Lower leg skin (tissue), 4 donors: ENCODE data around the gene PABPC1L. TPM values are rescaled to one million over a fixed set of nuclear protein-coding genes. Genes with fewer than 3 reads are reported as not detected.
"Not testable (repeated sequence)": the region's sequence is repeated elsewhere in the genome, so short reads cannot be mapped to it uniquely, and the experiment has no call there.

Experiments used
- DNase-seq, 2 donors: peaks; one replicate each; pipeline ENCODE4 v3.0.0-alpha.2; 2019; ENCODE audit warnings: low spot score in 2 of 2
- H3K4me3 ChIP-seq: fragments of 200-600 bp; sonication (generic); 2 replicates; pipeline ENCODE4 v1.5.1; 2017; ENCODE audit warnings: mild to moderate bottlenecking, low read depth; ENCODE audit not compliant: poor library complexity, severe bottlenecking
- POLR2A ChIP-seq, 2 donors: fragments of 450-650 bp; IDR thresholded peaks; one replicate each; pipeline ENCODE4 v1.6.1; 2016 to 2017; ENCODE audit warnings: antibody characterized with exemption in 2 of 2, mild to moderate bottlenecking in 1 of 2, moderate library complexity in 1 of 2
- WGBS, 2 donors: methylation state at CpG; one replicate each; pipeline ENCODE4 v1.1.5; 2018; 5-methylcytosine and 5-hydroxymethylcytosine counted together
- intact Hi-C: fragments of 100-400 bp; cut with DNase I; formaldehyde crosslinking; loops from one replicate; pipeline ENCODE4 v1.15.0; 2023; ENCODE audit warnings: low total_unique reads
- total RNA-seq, 4 donors: library from RNA; depleted of rRNA; stranded (reverse); fragments of >200 nt; gene quantifications; one replicate each; pipeline ENCODE4 v1.1.0, GENCODE V29; 2016
- TF ChIP-seq, protein P1 (sequence below), 3 donors: fragments of 450-650 bp; IDR thresholded peaks; one replicate each; pipeline ENCODE4 v1.5.1; 2016; ENCODE audit warnings: antibody characterized with exemption in 3 of 3, mild to moderate bottlenecking in 3 of 3, moderate library complexity in 2 of 3

Gene PABPC1L
- total RNA-seq, 4 donors from 2014 or later = 7.0 to 30.2 (median 9.6) TPM

DNA sequence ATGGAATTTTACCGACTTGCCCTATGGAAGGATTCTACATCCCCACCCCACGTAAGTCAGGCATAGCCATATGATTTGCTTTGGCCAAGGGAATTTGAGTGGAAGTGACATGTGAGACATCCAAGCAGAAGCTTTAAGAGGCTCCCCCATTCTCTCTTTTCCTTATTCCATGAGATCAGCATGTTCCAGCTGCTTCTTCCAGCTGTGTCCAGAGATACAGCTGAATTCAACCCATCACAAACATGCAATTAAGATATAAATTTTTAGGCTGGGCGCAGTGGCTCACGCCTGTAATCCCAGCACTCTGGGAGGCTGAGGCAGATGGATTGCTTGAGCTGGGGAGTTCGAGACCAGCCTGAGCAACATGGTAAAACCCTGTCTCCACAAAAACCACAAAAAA lies 40.4 kb upstream of the PABPC1L start:
- DNase-seq = no peak
- H3K4me3 ChIP-seq = no peak overlapping the region
- intact Hi-C loops = loop anchor here (5.0 to 10.0 kb wide), 2 partner anchors 117 to 185 kb away; no protein-coding TSS in a partner anchor
- WGBS, 2 donors = 68 to 81% methylated on average over 5 of the region's 5 CpGs
- TF ChIP-seq POLR2A (IDR thresholded peaks at IDR 0.05) = no peak
- TF ChIP-seq, protein P1, sequence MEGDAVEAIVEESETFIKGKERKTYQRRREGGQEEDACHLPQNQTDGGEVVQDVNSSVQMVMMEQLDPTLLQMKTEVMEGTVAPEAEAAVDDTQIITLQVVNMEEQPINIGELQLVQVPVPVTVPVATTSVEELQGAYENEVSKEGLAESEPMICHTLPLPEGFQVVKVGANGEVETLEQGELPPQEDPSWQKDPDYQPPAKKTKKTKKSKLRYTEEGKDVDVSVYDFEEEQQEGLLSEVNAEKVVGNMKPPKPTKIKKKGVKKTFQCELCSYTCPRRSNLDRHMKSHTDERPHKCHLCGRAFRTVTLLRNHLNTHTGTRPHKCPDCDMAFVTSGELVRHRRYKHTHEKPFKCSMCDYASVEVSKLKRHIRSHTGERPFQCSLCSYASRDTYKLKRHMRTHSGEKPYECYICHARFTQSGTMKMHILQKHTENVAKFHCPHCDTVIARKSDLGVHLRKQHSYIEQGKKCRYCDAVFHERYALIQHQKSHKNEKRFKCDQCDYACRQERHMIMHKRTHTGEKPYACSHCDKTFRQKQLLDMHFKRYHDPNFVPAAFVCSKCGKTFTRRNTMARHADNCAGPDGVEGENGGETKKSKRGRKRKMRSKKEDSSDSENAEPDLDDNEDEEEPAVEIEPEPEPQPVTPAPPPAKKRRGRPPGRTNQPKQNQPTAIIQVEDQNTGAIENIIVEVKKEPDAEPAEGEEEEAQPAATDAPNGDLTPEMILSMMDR (IDR thresholded peaks at IDR 0.05) = no peak

DNA sequence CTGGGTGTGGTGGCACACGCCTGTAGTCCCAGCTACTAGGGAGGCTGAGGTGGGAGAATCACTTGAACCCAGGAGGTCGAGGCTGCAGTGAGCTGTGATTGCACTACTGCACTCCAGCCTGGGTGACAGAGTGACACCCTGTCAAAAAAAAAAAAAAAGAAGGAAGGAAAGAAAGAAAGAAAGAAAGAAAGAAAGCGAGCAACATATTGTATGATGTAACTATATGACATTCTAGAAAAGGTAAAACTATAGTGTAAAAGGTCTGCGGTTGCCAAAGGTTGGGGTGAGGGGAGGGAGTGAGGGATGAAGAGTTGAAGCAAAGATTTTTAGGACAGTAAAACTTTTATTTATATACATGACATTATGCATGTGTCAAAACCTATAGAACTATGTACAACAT lies 27.5 kb upstream of the PABPC1L start:
- WGBS, 2 donors = 86 to 89% methylated on average over 4 of the region's 4 CpGs
- intact Hi-C loops, H3K4me3 ChIP-seq, DNase-seq: not testable (repeated sequence)

DNA sequence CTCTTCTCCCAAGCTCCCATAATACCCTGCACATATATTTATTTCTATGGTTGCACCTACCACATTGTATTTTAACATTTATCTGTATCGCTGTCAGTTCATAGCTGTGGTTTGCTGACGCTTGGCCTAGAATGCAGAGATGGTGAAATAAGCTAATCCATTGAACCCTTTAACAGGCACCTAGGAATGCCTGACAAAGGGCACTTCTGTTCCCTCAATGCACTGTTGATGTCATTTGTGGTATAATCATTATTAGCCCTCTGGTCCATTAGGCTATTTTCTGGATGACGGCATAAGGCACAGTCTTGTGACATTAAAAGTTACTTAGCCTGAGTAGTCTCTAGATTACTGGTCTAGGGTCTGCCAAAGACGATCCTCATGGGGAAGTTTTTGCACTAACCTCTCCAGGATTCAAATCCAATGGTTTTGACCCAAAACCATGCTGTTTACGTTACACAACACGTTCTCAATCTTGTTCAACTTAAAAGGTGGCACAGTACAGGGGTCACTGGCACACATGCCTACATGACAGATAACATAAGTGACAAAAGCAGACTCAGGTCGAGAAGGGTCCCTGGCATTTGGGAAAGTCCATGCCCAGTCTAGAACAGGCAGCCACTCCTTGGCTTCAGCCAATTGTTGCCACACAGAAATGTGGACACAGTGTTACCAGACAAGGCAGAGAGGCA lies 26.5 kb upstream of the PABPC1L start:
- no peak for DNase-seq
- H3K4me3 ChIP-seq = no peak overlapping the region
- intact Hi-C loops = no loop called here
- 92% methylated on average over 7 of the region's 7 CpGs for WGBS, 2 donors
- TF ChIP-seq POLR2A (IDR thresholded peaks at IDR 0.05) = no peak
- TF ChIP-seq, protein P1 (IDR thresholded peaks at IDR 0.05) = no peak

DNA sequence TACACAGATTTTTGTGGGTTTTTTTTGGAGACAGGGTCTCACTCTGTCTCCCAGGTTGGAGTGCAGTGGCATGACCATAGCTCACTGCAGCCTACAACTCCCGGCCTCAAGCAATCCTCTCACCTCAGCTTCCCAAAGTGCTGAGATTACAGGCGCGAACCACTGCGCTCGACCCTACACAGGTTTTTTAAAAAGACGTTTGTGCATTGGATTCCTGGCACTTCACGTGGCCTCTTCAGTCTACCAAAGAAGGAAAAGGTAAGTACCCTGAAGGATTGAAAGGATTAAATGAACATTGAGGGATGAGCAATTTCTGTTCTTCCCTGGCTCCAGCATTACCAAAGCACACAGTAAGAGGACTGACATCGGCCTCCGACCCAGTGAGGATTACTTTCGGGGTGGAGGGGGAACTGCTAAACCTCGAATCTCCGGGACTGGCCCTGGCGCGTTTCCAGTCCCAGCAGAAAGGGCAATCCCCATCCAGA lies 24.9 kb upstream of the PABPC1L start:
- peak overlapping the region; percentile 94 for H3K4me3 ChIP-seq
- TF ChIP-seq, protein P1 (IDR thresholded peaks at IDR 0.05) = no peak
- TF ChIP-seq POLR2A (IDR thresholded peaks at IDR 0.05) = no peak
- DNase-seq = no peak
- intact Hi-C loops = no loop called here
- 11% methylated on average over 14 of the region's 14 CpGs for WGBS, 2 donors

DNA sequence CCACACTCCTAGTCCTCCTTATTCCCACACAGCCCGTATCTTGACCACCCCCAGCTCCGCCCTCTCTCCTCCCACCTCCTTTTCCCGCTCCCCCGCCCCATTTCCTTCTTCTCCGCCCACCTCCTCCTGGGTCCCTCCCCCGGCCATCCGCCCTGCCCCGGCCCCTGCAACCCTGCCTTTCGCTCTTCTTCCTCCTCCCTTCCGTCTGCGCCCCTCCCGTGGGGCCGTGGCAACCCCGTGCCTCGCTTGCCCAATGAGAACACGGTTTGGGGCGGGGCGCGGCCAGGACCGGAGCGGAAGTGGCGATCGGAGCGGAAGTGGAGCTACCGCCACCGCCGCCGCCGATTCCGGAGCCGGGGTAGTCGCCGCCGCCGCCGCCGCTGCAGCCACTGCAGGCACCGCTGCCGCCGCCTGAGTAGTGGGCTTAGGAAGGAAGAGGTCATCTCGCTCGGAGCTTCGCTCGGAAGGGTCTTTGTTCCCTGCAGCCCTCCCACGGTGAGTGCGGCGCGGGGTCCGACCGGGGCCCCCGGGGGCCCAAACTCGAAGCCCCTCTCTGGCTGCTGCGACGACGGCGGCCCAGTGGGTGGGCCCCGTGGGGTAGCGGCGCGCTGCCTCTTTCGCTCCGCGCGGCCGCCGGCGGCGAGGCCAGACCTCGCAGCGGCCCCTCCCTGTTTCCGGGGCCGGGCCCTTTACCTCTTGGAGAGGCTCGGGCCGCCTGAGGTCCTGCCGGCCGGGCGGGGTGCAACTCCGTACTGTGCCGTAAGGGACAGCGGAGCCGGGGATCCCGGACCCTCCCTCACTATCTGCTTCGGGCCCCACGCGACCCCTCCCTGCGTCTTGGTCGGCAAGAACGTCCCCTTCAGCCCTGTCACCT lies 24.2 kb upstream of the PABPC1L start, which contains the start of gene YWHAB:
TSS of gene YWHAB (plus strand) at position 314 of the 874 bp plus-strand sequence. CDS start 15,829 bp downstream, outside the sequence.
- DNase-seq = peak; percentile 97 to 100
- WGBS, 2 donors = 1 to 2% methylated on average over 42 to 69 of the region's 88 CpGs
- H3K4me3 ChIP-seq = peak within 1 kb of the TSS; percentile 94
- TF ChIP-seq POLR2A (IDR thresholded peaks at IDR 0.05) = no peak
- TF ChIP-seq, protein P1 (IDR thresholded peaks at IDR 0.05) = no peak
- intact Hi-C loops = no loop called here

DNA sequence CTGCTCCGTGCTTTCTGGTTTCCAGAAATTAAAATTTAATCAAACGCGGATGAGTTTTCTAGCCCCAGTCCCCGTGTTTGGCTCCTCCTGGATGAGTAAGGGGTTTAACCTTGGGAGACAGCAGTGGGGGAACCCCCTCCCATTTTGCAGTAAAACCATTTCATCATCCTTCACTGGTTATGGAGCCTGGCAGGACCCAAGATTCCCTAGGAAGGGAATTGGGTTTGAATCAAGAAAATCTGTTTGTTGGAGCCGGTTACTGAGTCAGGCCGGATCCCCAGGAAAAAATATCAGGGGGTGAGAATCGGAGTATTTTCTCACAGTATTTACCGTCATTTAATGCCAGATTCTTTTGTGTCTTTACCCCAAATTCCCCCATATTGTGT lies 23.6 kb upstream of the PABPC1L start:
- WGBS, 2 donors = 0% methylated on average over 8 of the region's 8 CpGs
- TF ChIP-seq, protein P1 (IDR thresholded peaks at IDR 0.05) = no peak
- no peak for TF ChIP-seq POLR2A (IDR thresholded peaks at IDR 0.05)
- H3K4me3 ChIP-seq = peak overlapping the region; percentile 94
- intact Hi-C loops = no loop called here
- no peak for DNase-seq
